Neuronal stem cell (in vitro differentiated cells): Measurements from ENCODE around the gene ZEB2.

Experiments
- DNase-seq: peaks from one replicate; pipeline ENCODE4 v3.0.0-alpha.2; 2013; ENCODE audit warnings: low spot score
- H2AFZ ChIP-seq: one replicate; pipeline ENCODE4 v1.6.1; 2013; ENCODE audit warnings: mild to moderate bottlenecking, low read length, inconsistent platforms
- H2AK5ac ChIP-seq: 2 replicates; pipeline ENCODE4 v1.6.1; 2013; ENCODE audit warnings: low read depth, mild to moderate bottlenecking, inconsistent platforms, low read length, moderate library complexity, mixed read lengths
- H2BK120ac ChIP-seq: 2 replicates; pipeline ENCODE4 v1.6.1; 2013; ENCODE audit warnings: low read depth, mild to moderate bottlenecking, inconsistent platforms, low read length, moderate library complexity, mixed read lengths
- H2BK12ac ChIP-seq: one replicate; pipeline ENCODE4 v1.6.1; 2013; ENCODE audit warnings: low read length, inconsistent platforms
- H2BK15ac ChIP-seq: 2 replicates; pipeline ENCODE4 v1.6.1; 2013; ENCODE audit warnings: mild to moderate bottlenecking, low read length, inconsistent platforms, mixed read lengths
- H2BK5ac ChIP-seq: one replicate; pipeline ENCODE4 v1.6.1; 2013; ENCODE audit warnings: inconsistent platforms, mild to moderate bottlenecking, low read length, moderate library complexity
- H3K14ac ChIP-seq: one replicate; pipeline ENCODE4 v1.6.1; 2013; ENCODE audit warnings: low read length, inconsistent platforms
- H3K18ac ChIP-seq: 2 replicates; pipeline ENCODE4 v1.6.1; 2013; ENCODE audit warnings: low read length, inconsistent platforms
- H3K23ac ChIP-seq: 2 replicates; pipeline ENCODE4 v1.6.1; 2013; ENCODE audit warnings: low read depth, mild to moderate bottlenecking, mixed read lengths, low read length, inconsistent platforms; ENCODE audit not compliant: poor library complexity
- H3K27ac ChIP-seq: replicated peaks from 3 replicates; pipeline ENCODE4 v1.5.1; 2013; ENCODE audit warnings: low read length, inconsistent platforms
- H3K27me3 ChIP-seq, 3 experiments: 2 replicates each; pipeline ENCODE4 v1.6.1; 2013; ENCODE audit warnings: low read length in 3 of 3, mild to moderate bottlenecking in 2 of 3, inconsistent platforms in 1 of 3, low read depth in 1 of 3, mixed read lengths in 1 of 3, moderate library complexity in 1 of 3; ENCODE audit not compliant: control insufficient read depth in 3 of 3, insufficient read depth in 3 of 3
- H3K36me3 ChIP-seq, 2 donors: replicated peaks in 1 of 2; 2 replicates each; pipeline ENCODE4 v1.6.1; 2013; ENCODE audit warnings: low read length in 2 of 2; ENCODE audit not compliant: control insufficient read depth in 2 of 2, insufficient read depth in 2 of 2
- H3K4ac ChIP-seq: 2 replicates; pipeline ENCODE4 v1.6.1; 2013; ENCODE audit warnings: inconsistent platforms, mild to moderate bottlenecking, low read length, moderate library complexity
- H3K4me1 ChIP-seq, 2 donors: 1 replicate in 1 of 2; 2 replicates in 1 of 2; pipeline ENCODE4 v1.6.1; 2013; ENCODE audit warnings: low read length in 2 of 2, low read depth in 1 of 2; ENCODE audit not compliant: control insufficient read depth in 2 of 2, insufficient read depth in 1 of 2
- H3K4me2 ChIP-seq: one replicate; pipeline ENCODE4 v1.6.1; 2013; ENCODE audit warnings: mild to moderate bottlenecking, low read length, inconsistent platforms; ENCODE audit not compliant: insufficient read depth, poor library complexity, severe bottlenecking
- H3K4me3 ChIP-seq, 2 donors: 2 replicates each; pipeline ENCODE4 v1.5.1; 2013; ENCODE audit warnings: low read length in 2 of 2, mild to moderate bottlenecking in 2 of 2, inconsistent platforms in 1 of 2, moderate library complexity in 1 of 2
- H3K79me1 ChIP-seq: one replicate; pipeline ENCODE4 v1.6.1; 2013; ENCODE audit warnings: low read depth, mild to moderate bottlenecking, inconsistent platforms, low read length, moderate library complexity
- H3K9ac ChIP-seq: one replicate; pipeline ENCODE4 v1.6.1; 2013; ENCODE audit warnings: mild to moderate bottlenecking, low read depth, low read length, inconsistent platforms; ENCODE audit not compliant: poor library complexity
- H3K9me3 ChIP-seq, 2 donors: replicated peaks in 1 of 2; 2 replicates each; pipeline versions ENCODE3 to v1.6.1; 2013; ENCODE audit warnings: low read length in 2 of 2, mild to moderate bottlenecking in 2 of 2, inconsistent platforms in 1 of 2, low read depth in 1 of 2, mixed read lengths in 1 of 2, moderate library complexity in 1 of 2; ENCODE audit not compliant: control insufficient read depth in 2 of 2, insufficient read depth in 1 of 2
- H4K8ac ChIP-seq: one replicate; pipeline ENCODE4 v1.6.1; 2013; ENCODE audit warnings: low read depth, mild to moderate bottlenecking, inconsistent platforms, low read length, moderate library complexity
- H4K91ac ChIP-seq: one replicate; pipeline ENCODE4 v1.6.1; 2013; ENCODE audit warnings: low read length, low read depth, mild to moderate bottlenecking, inconsistent platforms; ENCODE audit not compliant: poor library complexity
- WGBS, 2 donors: extraction: QIAGEN DNeasy Blood & Tissue Kit; methylation state at CpG; one replicate each; pipeline ENCODE4 v1.1.7; 2013; ENCODE audit warnings: missing lambda C conversion rate in 2 of 2, mixed read lengths in 1 of 2; ENCODE audit not compliant: insufficient read length in 2 of 2, insufficient replicate concordance in 1 of 2; ENCODE audit errors: extremely low coverage in 2 of 2; 5-methylcytosine and 5-hydroxymethylcytosine counted together

ZEB2 gene

GRCh38 chr2:144447535-144447934 is 72.4 kb downstream of the ZEB2 start:
- H3K4me2 ChIP-seq, result no peak overlapping the region
- peaks cover 2% of the 10 kb centered on the region for H3K79me1 ChIP-seq
- no peak overlapping the region for H2BK120ac ChIP-seq
- H3K36me3 ChIP-seq, result peaks cover 0 to 66% of the 10 kb centered on the region in 2 donors
- H4K8ac ChIP-seq, result no peak overlapping the region
- no peak overlapping the region for H2BK5ac ChIP-seq
- H2AK5ac ChIP-seq, result no peak overlapping the region
- H2BK12ac ChIP-seq, result no peak overlapping the region
- no peak for DNase-seq
- peaks cover 0 to 13% of the 10 kb centered on the region in 2 donors for H3K9me3 ChIP-seq
- no peak overlapping the region for H3K27ac ChIP-seq
- no peaks in the 10 kb centered on the region for H3K27me3 ChIP-seq
- H4K91ac ChIP-seq, result no peak overlapping the region
- WGBS, 2 donors, result no CpG with 5 or more reads among the region's 4 CpGs
- no peak overlapping the region for H3K23ac ChIP-seq
- H2BK15ac ChIP-seq, result no peak overlapping the region
- H2AFZ ChIP-seq, result no peak overlapping the region
- H3K4me1 ChIP-seq, result peaks cover 15 to 21% of the 10 kb centered on the region in 2 donors
- no peak overlapping the region for H3K18ac ChIP-seq
- no peak overlapping the region for H3K4ac ChIP-seq
- H3K14ac ChIP-seq, result no peak overlapping the region
- H3K9ac ChIP-seq, result no peak overlapping the region
- no peak overlapping the region for H3K4me3 ChIP-seq

GRCh38 chr2:144446136-144446535 is 73.8 kb downstream of the ZEB2 start:
- H3K9me3 ChIP-seq, result peaks cover 0 to 13% of the 10 kb centered on the region in 2 donors
- no peak overlapping the region for H4K8ac ChIP-seq
- no peak overlapping the region for H3K4ac ChIP-seq
- H2BK15ac ChIP-seq, result no peak overlapping the region
- no peak overlapping the region for H2AFZ ChIP-seq
- H3K23ac ChIP-seq, result no peak overlapping the region
- no peak overlapping the region for H2BK5ac ChIP-seq
- H2BK12ac ChIP-seq, result no peak overlapping the region
- no peak for DNase-seq
- H3K36me3 ChIP-seq, result peaks cover 0 to 53% of the 10 kb centered on the region in 2 donors
- no peak overlapping the region for H2BK120ac ChIP-seq
- no peak overlapping the region for H3K9ac ChIP-seq
- no CpG with 5 or more reads among the region's 3 CpGs for WGBS, 2 donors
- H4K91ac ChIP-seq, result no peak overlapping the region
- peaks cover 14 to 24% of the 10 kb centered on the region in 2 donors for H3K4me1 ChIP-seq
- no peak overlapping the region for H3K14ac ChIP-seq
- H2AK5ac ChIP-seq, result no peak overlapping the region
- H3K18ac ChIP-seq, result no peak overlapping the region
- peaks cover 2% of the 10 kb centered on the region for H3K79me1 ChIP-seq
- H3K27me3 ChIP-seq, result no peaks in the 10 kb centered on the region
- no peak overlapping the region for H3K4me3 ChIP-seq
- H3K27ac ChIP-seq, result no peak overlapping the region
- H3K4me2 ChIP-seq, result no peak overlapping the region

- H3K9ac ChIP-seq, result no peak overlapping the region
- H3K14ac ChIP-seq, result no peak overlapping the region
- H2BK15ac ChIP-seq, result no peak overlapping the region
- H3K9me3 ChIP-seq, result peaks cover 0 to 13% of the 10 kb centered on the region in 2 donors
- DNase-seq, result no peak
- WGBS, 2 donors, result no CpG with 5 or more reads among the region's 1 CpG
- no peak overlapping the region for H2BK5ac ChIP-seq
- no peak overlapping the region for H3K4me2 ChIP-seq
- no peak overlapping the region for H3K18ac ChIP-seq
- H3K4me1 ChIP-seq, result peaks cover 18 to 30% of the 10 kb centered on the region in 2 donors
- H2AK5ac ChIP-seq, result no peak overlapping the region
- no peak overlapping the region for H4K8ac ChIP-seq
- H4K91ac ChIP-seq, result no peak overlapping the region
- no peak overlapping the region for H2AFZ ChIP-seq
- H3K27ac ChIP-seq, result no peak overlapping the region
- peaks cover 0 to 46% of the 10 kb centered on the region in 2 donors for H3K36me3 ChIP-seq
- H2BK120ac ChIP-seq, result no peak overlapping the region
- H3K27me3 ChIP-seq, result no peaks in the 10 kb centered on the region
- H3K23ac ChIP-seq, result no peak overlapping the region
- no peak overlapping the region for H2BK12ac ChIP-seq
- no peak overlapping the region for H3K4ac ChIP-seq
- peaks cover 5% of the 10 kb centered on the region for H3K79me1 ChIP-seq
- no peak overlapping the region for H3K4me3 ChIP-seq
These were observed 74.7 kb downstream of the ZEB2 start for GRCh38 chr2:144445196-144445595.

DNA sequence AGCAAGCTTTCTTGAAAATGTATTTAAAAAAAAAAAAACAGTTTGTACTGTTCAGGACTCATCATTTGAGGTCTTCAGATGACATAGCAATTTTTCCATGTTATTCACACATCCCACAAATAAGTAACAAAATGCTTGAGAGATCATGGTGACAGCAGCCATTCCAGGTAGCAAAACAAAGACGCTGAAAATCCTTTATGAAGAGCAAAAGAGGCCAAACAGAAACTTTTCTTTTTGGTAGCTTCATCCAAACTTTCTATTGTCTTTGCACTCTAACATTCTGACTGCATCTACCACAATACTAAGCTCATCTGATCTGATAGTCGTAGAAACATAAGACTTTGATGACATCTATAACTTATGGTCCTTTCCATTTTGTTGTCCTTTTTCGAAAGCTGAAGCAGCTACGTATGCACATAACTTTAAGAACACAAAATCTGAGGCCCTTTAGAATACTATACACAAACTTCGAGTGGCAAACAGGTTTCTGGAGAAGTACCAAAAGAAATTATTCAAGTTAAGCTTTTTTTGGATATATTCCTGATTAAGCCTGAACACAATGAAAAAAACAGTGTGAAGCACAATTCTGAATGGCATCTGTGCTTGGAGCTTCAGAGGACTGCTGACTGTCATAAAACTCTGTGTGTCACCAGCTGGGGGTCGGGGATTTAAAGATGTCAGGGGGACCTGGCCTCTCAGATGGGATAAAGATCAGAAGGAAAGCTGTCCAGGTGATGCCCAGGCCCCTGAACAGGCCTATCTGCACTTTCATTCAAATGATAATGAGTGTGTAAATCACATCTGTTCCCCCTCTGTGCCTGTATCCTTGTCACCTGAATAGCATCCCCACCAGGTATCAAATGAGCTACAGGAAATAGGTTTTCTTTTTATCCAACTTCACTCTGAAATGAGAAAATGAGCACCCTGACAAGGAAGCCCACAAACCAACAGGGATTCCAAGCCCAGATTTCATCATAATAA is 75.8 kb downstream of the ZEB2 start:
- no peak overlapping the region for H3K14ac ChIP-seq
- no peak overlapping the region for H3K18ac ChIP-seq
- peaks cover 5% of the 10 kb centered on the region for H3K79me1 ChIP-seq
- H3K4me1 ChIP-seq, result peaks cover 16 to 41% of the 10 kb centered on the region in 2 donors
- H2BK120ac ChIP-seq, result no peak overlapping the region
- no peak overlapping the region for H4K8ac ChIP-seq
- H2BK12ac ChIP-seq, result no peak overlapping the region
- no peak overlapping the region for H3K4me2 ChIP-seq
- H3K36me3 ChIP-seq, result peaks cover 0 to 35% of the 10 kb centered on the region in 2 donors
- peaks cover 0 to 13% of the 10 kb centered on the region in 2 donors for H3K9me3 ChIP-seq
- no peak overlapping the region for H3K4me3 ChIP-seq
- WGBS, 2 donors, result no CpG with 5 or more reads among the region's 6 CpGs
- no peaks in the 10 kb centered on the region for H3K27me3 ChIP-seq
- H3K4ac ChIP-seq, result no peak overlapping the region
- no peak overlapping the region for H3K27ac ChIP-seq
- no peak overlapping the region for H3K23ac ChIP-seq
- no peak overlapping the region for H2BK15ac ChIP-seq
- H3K9ac ChIP-seq, result no peak overlapping the region
- DNase-seq, result no peak
- no peak overlapping the region for H2AK5ac ChIP-seq
- H4K91ac ChIP-seq, result no peak overlapping the region
- no peak overlapping the region for H2BK5ac ChIP-seq
- no peak overlapping the region for H2AFZ ChIP-seq
